HFF-Myc (cell line): ENCODE data around the gene DBI.

Source experiments
- DNase-seq: peaks from one replicate; pipeline ENCODE4 v3.0.0-alpha.2; 2011; ENCODE audit warnings: low read depth; ENCODE audit errors: extremely low read depth
- H3K4me3 ChIP-seq: replicated peaks from 2 replicates; pipeline ENCODE4 v1.5.1; 2011; ENCODE audit warnings: low read depth, mild to moderate bottlenecking, control low read depth, low read length
- CTCF ChIP-seq: IDR thresholded peaks from 2 replicates; pipeline ENCODE4 v1.5.1; 2012; ENCODE audit warnings: mild to moderate bottlenecking, low read depth, low read length, control low read depth; ENCODE audit errors: missing control alignments

Gene DBI

DNA sequence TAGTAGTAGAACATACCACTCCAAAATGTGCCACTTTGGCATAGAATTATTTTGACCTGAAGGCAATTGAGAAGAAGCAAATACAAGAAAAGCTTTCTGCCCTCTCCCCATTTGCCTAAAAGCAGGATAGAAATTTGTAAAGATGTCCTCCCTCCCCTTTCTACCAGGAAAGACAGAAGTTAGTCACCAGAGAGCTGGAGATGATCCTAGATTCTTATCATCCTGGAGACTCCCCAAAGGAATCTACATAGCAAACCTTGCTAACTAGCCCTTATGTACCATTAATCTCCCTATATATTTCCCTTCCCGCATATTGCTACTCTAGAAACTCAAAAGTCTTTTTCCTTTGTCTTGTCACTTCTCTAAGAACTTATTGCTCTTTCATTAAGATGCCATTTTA lies 52.3 kb downstream of the DBI start:
- no peak for DNase-seq
- H3K4me3 ChIP-seq = no peak overlapping the region
- no peak for TF ChIP-seq CTCF

- H3K4me3 ChIP-seq = no peak overlapping the region
- DNase-seq = no peak
- TF ChIP-seq CTCF = no peak
Measured at GRCh38 chr2:119419803-119420508, 53.2 kb downstream of the DBI start.

DNA sequence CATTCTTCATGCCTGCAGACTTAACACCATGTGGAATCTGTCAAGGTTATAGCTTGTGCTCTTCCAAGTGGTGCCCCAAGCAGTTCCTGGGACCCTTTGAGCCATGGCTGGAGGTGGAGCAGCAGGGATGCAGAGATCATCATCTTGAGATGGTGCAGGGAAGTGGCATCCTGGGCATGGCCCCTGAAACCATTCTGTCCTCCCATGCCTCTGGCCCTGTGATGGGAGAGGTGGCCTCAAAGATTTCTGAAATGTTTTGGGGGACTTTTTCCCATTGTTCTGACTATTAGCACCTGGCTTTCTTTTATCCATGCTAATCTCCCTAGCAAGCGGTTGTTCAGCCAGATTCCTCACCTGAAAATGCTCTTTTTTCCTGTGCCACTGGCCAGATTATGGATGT lies 54.5 kb downstream of the DBI start:
- DNase-seq = no peak
- H3K4me3 ChIP-seq = no peak overlapping the region
- no peak for TF ChIP-seq CTCF

DNA sequence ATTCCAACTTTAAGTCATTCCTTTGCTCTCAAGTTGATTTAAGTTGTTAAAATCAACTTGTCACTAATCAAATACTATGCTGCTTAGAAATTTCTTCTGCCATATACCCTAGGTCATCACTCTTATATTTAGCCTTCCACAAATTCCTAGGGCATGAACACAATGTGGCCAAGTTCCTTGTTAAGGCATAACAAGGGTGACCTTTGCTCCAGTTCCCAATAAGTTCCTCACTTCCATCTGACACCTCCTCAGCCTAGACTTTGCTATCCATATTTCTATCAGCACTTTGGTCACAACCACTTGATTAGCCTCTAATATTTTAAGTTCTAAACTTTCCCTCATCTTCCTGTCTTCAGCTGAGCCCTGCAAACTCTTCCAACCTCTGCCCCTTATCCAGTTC lies 55.0 kb downstream of the DBI start:
- no peak for DNase-seq
- H3K4me3 ChIP-seq = no peak overlapping the region

More for the DNA sequence above, 55.0 kb downstream of the DBI start:
- TF ChIP-seq CTCF = no peak
